Iris pigment epithelial cell (primary cell): ENCODE measurements around the gene ATP6V0B.

Source experiments
- DNase-seq: peaks from one replicate; pipeline ENCODE4 v3.0.0-alpha.2; 2011; ENCODE audit warnings: low read depth

The ATP6V0B gene

DNA sequence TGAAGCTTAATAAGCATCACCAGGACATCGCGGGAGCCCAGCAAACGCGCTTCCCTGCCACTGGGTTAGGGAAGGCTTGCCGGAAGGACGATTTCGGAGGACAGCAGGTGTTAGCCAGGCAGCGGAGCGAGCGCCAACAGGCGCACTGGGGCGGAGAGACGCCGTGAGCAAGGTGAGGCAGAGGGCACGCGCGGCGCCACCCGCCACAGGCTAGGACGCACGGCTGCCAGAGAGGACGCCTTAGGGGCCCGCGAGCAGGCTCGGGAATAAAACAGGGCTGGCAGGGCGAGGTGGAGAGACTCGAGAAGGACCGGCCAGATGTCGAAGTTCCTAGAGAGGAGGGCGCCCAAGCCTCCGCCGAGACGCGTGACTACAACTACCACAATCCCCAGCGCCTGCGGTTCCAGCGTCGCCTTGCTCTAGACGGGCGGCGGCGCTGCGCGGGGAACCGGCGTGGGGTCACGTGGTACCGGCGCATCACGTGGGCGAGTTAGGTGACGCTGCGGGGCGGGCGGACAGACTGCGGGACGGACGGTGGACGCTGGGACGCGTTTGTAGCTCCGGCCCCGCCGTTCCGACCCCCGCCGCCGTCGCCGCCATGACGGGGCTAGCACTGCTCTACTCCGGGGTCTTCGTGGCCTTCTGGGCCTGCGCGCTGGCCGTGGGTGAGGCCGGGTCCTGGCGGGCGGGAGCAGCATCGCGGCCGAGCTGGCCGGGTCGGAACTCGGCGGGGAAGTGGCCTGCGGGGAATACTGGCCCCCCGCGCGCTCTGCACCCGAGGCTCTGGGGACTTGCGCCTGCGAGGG is at the start of gene ATP6V0B:
Gene ATP6V0B (plus strand): TSS at position 518 of the 806 bp plus-strand sequence. CDS start 81 bp downstream, at position 599.
- DNase-seq: peak; percentile 95

DNA sequence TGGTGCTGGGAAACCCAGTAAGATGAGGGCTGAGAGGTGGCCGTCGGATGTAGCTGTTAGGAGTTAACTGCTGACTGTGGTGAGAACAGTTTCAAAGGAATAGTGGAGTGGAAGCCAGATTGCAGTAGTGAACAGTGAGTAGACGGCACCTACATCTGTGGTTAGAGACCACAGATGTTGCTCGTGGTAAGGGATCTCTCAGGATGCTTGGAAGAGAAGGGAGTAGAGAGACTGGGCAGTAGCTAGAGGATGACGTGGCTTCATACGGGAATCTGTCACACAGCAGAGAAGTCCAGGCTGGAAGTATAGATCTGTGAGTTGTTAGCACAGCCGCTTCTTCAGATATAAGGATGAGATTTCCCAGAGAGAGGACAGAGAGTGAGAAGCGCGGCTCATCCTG is 48.9 kb upstream of the ATP6V0B start:
- DNase-seq: no peak

- DNase-seq: no peak
Observed at GRCh38 chr1:43930168-43930948, 44.4 kb upstream of the ATP6V0B start.

DNA sequence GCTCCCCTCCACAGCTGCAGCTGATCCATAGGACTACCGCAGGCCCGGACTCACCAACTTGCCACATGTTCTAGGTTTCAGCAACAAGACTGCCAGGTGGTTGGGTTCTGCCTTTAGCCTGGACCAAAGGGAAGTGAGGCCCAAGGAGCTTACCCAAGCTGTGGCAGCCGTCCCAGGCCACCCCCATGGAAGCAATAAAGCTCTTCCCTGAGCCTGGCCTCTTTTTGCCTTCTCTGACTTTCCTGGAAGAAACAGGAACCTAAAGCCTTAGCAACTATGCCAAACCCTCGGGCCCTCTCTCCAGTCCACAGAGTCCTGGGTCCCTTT is 43.8 kb upstream of the ATP6V0B start:
- DNase-seq: no peak

GRCh38 chr1:43931711-43932660 is 42.8 kb upstream of the ATP6V0B start:
- no peak for DNase-seq

GRCh38 chr1:43932786-43933385 is 41.9 kb upstream of the ATP6V0B start:
- peak; percentile 48 for DNase-seq

DNA sequence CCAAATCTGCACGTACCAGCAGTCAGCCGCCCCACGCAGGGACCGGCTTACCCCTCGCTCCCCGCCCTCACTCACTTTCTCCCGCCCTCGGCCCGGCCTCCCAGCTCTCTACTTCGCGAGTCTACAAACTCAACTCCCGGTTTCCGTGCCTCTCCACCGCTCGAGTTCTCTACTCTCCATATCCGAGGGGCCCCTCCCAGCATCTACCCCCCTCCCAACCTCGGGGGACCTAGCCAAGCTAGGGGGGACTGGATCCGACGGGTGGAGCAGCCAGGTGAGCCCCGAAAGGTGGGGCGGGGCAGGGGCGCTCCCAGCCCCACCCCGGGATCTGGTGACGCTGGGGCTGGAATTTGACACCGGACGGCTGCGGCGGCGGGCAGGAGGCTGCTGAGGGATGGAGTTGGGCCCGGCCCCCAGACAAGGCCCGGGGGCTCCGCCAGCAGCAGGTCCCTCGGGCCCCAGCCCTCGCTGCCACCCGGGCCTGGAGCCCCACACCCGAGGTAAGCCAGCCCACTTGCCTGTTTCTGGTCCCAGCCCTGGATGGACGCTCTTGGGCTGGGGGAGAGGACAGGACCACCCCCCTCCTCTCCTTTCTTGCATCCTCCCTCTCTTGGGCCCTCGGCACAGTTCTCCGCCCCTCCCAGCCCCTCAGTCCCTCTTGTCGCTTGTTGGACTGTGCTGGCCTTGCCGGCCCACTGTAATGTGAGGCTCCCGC is 41.2 kb upstream of the ATP6V0B start, which contains the start of gene ARTN:
Gene ARTN (plus strand): TSS at position 416 of the 715 bp plus-strand sequence. CDS start 1,856 bp downstream, outside the sequence.
- no peak for DNase-seq

DNA sequence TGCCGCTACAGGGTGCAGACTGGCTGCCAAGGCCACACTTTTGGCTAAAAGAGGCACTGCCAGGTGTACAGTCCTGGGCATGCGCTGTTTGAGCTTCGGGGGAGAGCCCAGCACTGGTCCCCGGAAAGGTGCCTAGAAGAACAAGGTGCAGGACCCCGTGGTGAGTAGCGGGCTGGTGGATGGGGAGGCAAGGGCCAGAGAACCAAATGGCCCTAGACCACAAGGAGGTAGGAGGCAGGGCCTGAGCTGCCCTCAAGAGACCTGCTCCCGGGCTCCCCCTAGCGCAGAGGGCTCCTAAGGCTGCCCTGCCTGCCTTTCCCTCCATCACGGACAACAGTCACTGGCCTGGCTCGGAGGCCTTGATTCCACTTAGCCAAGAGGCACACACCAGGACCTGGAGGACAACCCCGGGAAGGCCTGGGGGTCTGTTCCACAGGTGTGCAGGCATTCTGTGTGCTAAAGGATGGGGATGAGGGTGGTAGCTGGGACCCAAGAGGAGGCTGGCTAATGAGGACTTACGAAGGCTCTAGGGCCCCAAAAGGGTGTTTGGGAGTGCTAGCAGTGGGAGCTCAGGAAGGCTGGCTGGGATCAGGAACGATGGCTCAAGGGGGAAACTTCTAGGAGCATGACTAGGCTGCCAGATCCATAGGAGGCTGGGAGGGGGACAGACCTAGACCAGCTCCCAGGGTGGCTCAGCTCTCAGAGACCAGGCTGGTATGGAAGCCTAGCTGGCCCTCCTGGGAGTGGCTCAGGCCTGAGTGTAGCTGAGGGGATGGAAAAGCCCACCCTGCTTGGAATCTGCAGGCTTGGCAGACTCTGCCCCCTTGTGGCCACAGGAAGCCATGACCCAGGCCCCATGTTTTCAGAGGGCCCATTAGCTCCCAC is 40.4 kb upstream of the ATP6V0B start:
- DNase-seq: peak; percentile 47

- no peak for DNase-seq
Observed at GRCh38 chr1:43934986-43935324, 39.8 kb upstream of the ATP6V0B start.

- no peak for DNase-seq
Observed at GRCh38 chr1:43935711-43936427, 38.9 kb upstream of the ATP6V0B start.

DNA sequence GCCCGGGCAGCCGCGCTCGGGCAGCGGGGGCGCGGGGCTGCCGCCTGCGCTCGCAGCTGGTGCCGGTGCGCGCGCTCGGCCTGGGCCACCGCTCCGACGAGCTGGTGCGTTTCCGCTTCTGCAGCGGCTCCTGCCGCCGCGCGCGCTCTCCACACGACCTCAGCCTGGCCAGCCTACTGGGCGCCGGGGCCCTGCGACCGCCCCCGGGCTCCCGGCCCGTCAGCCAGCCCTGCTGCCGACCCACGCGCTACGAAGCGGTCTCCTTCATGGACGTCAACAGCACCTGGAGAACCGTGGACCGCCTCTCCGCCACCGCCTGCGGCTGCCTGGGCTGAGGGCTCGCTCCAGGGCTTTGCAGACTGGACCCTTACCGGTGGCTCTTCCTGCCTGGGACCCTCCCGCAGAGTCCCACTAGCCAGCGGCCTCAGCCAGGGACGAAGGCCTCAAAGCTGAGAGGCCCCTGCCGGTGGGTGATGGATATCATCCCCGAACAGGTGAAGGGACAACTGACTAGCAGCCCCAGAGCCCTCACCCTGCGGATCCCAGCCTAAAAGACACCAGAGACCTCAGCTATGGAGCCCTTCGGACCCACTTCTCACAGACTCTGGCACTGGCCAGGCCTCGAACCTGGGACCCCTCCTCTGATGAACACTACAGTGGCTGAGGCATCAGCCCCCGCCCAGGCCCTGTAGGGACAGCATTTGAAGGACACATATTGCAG is 38.2 kb upstream of the ATP6V0B start:
- DNase-seq: peak; percentile 32

DNA sequence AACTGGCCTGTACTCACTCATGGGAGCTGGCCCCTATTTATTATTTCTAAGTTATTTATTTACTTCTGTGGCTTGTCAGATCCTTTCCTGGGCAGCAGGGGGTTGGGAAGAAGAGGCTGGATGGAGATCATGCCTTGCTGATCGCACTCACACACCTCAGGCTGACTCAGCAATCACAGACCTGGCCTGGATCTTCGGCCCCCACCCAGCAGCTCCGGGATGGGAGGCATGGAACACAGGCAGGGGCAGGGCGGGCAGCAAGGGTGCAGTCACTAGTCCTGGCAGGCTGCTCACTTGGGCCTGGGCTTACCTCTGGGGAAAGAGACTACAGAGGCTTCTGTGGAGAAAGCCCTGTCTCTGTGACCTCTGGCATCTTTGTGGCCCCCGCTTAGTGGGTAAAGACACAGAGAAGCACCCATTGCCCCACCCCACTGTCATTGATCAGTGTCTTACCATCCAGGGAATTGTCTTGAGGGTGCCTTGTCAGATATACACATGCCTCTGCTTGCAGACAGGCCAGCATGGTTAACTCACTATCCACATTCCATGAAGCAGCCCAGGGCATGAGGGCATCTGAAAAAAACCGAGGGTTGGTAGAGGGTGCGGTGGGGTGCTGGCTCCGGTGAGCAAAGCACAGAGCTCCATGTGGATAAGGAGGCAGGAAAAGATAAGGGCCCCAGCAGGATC is 37.4 kb upstream of the ATP6V0B start:
- DNase-seq: no peak

DNA sequence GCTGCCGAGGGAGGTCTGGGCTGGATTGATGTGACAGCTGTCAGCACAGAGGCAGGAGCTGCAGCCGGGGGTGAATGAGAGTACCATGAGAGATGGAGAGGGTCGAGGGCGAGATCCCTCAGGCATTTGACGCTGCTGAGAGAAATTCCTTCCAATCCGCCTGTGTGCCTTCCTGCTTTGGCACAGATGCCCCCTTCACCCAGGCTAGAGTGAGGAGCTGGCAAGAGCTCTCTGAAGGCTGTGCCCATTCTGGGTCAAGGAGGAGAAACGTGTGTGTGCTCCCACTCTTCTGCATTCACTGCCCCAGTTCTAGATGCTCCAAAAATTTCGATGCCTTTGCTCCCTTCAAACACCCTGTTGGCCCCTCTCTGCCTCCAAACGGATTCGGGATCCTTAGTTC is 36.4 kb upstream of the ATP6V0B start:
- no peak for DNase-seq

DNA sequence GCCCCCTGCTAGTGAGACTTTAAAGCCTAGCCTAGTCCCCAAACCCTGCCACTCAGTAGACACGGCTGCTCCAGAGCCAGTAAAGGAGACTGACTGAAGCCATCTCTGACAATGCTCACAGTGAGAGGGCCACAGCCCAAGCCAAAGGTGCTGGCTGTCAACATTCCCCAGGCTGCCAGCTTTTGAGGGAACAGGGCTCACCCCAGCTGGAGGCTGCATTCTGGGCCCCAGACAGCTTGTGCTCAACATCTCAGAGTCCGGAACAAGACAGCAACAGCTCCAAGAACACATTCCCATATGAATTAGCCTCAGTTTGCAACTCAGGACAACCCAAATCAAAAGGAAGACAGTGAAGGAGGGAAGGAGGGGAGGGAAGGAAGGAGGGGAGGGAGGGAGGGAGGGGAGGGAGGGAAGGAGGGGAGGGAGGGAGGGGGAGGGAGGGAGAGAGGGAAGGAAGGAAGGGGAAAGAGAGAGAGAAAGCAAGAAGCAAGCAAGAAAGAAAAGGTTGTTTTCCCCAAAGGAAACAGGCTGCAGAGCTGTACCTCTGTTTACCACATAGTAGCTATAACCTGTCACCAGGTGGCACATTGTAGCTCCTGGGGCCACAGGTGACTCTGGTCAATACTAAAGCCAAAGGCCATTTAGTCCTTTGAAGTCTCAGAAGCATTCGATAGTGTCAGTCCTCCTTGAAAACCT is 35.7 kb upstream of the ATP6V0B start:
- no peak for DNase-seq

DNA sequence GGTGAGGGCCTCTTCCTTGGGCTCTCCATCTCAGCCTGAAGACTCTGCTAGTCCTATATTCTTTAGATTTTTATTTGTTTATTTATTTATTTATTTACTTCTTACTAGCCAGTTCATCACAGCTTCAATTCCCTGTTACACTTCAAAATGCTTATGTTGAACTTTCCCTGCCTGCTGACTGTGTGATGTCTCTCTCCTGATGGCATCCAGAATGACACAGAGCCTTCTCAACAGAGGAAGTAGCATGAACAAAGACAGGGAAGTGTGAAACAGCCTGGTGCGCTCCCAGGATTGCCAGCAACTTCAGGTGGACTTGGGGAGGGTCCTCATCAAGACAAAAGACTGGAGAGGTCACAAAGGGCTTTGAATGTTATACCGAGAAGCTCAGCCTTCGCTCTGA is 32.3 kb upstream of the ATP6V0B start:
- DNase-seq: no peak

DNA sequence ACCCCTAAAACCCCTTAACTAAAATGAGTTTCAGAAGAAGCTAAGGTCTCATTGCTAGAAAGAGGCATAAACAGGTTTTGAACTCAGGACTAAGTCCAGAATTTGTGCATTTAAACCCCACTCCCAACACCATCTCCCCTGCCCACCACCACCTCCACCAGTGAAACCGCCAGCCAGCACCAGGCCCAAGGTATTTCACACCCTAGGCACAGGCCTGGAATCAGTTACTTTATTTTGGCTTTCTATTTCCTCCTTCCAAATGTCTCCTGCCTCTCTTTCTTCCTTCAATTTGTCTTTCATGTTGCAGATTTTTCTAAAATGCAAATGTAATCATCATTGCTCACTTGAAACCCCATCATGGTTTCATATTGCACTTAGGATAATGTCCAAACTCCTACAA is 29.9 kb upstream of the ATP6V0B start:
- no peak for DNase-seq

GRCh38 chr1:43945674-43946235 is 29.0 kb upstream of the ATP6V0B start:
- no peak for DNase-seq
